Uterus (tissue), 2 donors: ENCODE measurements around the gene LYRM9.

Experiments used
- POLR2A ChIP-seq, 2 donors: fragments of 450-650 bp; IDR thresholded peaks; one replicate each; pipeline ENCODE4 v1.6.1; 2016; ENCODE audit warnings: antibody characterized with exemption in 2 of 2, mild to moderate bottlenecking in 1 of 2, moderate library complexity in 1 of 2
- TF ChIP-seq, protein P1 (sequence below), 4 experiments: fragments of 200-600 bp in 2 of 4; fragments of 450-650 bp in 2 of 4; sonication (generic) in 2 of 4; IDR thresholded peaks; one replicate each; pipeline ENCODE4 v1.5.1; 2016 to 2019; ENCODE audit warnings: antibody characterized with exemption in 4 of 4, mild to moderate bottlenecking in 2 of 4, moderate library complexity in 1 of 4

DNA sequence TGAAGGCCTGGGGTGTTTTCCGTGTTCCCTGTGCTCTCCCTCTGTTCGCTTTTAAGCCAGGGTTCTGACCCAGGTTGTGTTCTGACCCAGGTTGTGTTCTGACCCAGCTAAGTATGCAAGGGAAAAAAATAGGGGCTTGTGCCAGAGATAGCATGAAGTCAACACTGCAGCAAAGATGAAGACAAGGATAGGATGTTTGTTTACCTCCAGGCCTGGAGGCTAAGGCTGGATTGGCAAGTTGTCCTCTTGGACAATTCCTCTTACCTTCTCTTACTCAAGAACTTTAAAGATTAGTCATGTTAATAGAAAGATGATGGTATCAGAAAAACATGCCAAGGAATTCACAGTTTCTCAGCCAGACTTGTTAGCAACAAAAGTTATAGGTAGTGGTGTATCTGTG is 19.4 kb downstream of the LYRM9 start:
- TF ChIP-seq, protein P1, sequence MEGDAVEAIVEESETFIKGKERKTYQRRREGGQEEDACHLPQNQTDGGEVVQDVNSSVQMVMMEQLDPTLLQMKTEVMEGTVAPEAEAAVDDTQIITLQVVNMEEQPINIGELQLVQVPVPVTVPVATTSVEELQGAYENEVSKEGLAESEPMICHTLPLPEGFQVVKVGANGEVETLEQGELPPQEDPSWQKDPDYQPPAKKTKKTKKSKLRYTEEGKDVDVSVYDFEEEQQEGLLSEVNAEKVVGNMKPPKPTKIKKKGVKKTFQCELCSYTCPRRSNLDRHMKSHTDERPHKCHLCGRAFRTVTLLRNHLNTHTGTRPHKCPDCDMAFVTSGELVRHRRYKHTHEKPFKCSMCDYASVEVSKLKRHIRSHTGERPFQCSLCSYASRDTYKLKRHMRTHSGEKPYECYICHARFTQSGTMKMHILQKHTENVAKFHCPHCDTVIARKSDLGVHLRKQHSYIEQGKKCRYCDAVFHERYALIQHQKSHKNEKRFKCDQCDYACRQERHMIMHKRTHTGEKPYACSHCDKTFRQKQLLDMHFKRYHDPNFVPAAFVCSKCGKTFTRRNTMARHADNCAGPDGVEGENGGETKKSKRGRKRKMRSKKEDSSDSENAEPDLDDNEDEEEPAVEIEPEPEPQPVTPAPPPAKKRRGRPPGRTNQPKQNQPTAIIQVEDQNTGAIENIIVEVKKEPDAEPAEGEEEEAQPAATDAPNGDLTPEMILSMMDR (IDR thresholded peaks at IDR 0.05) = no peak
- TF ChIP-seq POLR2A (IDR thresholded peaks at IDR 0.05) = no peak
